Astrocyte (in vitro differentiated cells and primary cell): ENCODE data around the gene VSTM2L. TPM values are rescaled to one million over a fixed set of nuclear protein-coding genes. Genes with fewer than 3 reads are reported as not detected.

ENCODE experiments used
- DNase-seq: peaks from one replicate; pipeline ENCODE4 v3.0.0-alpha.2; 2010; ENCODE audit warnings: low read depth
- FAIRE-seq: peaks from 2 replicates; lab custom pipeline; 2011; peaks lifted over from hg19 to GRCh38; lab: Jason Lieb, UNC
- H2AFZ ChIP-seq: 2 replicates; pipeline ENCODE4 v1.6.0; 2012; ENCODE audit warnings: low read depth, low read length, inconsistent platforms
- H3K27ac ChIP-seq: 2 replicates; pipeline ENCODE4 v1.5.1; 2011; ENCODE audit warnings: low read depth, low read length, inconsistent platforms
- H3K27me3 ChIP-seq: 2 replicates; pipeline ENCODE4 v1.6.0; 2011; ENCODE audit warnings: low read length, inconsistent platforms; ENCODE audit not compliant: insufficient read depth
- H3K36me3 ChIP-seq: 2 replicates; pipeline ENCODE4 v1.5.1; 2011; ENCODE audit warnings: low read length, inconsistent platforms; ENCODE audit not compliant: insufficient read depth
- H3K4me1 ChIP-seq: 2 replicates; pipeline ENCODE4 v1.5.1; 2011; ENCODE audit warnings: low read length, inconsistent platforms; ENCODE audit not compliant: insufficient read depth
- H3K4me2 ChIP-seq: 2 replicates; pipeline ENCODE4 v1.6.0; 2012; ENCODE audit warnings: low read length, inconsistent platforms
- H3K4me3 ChIP-seq: 2 replicates; pipeline ENCODE4 v1.5.1; 2011; ENCODE audit warnings: low read depth, mild to moderate bottlenecking, low read length, inconsistent platforms; ENCODE audit not compliant: insufficient read depth
- H3K79me2 ChIP-seq: 2 replicates; pipeline ENCODE4 v1.6.0; 2012; ENCODE audit warnings: mild to moderate bottlenecking, low read length, inconsistent platforms; ENCODE audit not compliant: insufficient read depth
- H3K9ac ChIP-seq: 2 replicates; pipeline ENCODE4 v1.6.0; 2012; ENCODE audit warnings: mild to moderate bottlenecking, low read length, inconsistent platforms
- H3K9me3 ChIP-seq: 2 replicates; pipeline ENCODE4 v1.5.1; 2012; ENCODE audit warnings: low read depth, mild to moderate bottlenecking, low read length, inconsistent platforms; ENCODE audit not compliant: insufficient read depth
- H4K20me1 ChIP-seq: 2 replicates; pipeline ENCODE4 v1.6.0; 2012; ENCODE audit warnings: low read length, inconsistent platforms; ENCODE audit not compliant: insufficient read depth
- H3K27ac Mint-ChIP-seq: one replicate; pipeline ENCODE4 v1.8.0; 2021; ENCODE audit warnings: mild to moderate bottlenecking, mixed read lengths; ENCODE audit not compliant: unreplicated experiment
- H3K27me3 Mint-ChIP-seq: one replicate; pipeline ENCODE4 v1.8.0; 2021; ENCODE audit warnings: low read depth, mixed read lengths; ENCODE audit not compliant: unreplicated experiment
- H3K36me3 Mint-ChIP-seq: one replicate; pipeline ENCODE4 v1.8.0; 2021; ENCODE audit warnings: low read depth, mixed read lengths; ENCODE audit not compliant: unreplicated experiment
- H3K4me1 Mint-ChIP-seq: one replicate; pipeline ENCODE4 v1.8.0; 2021; ENCODE audit warnings: low read depth, mixed read lengths; ENCODE audit not compliant: unreplicated experiment
- H3K4me3 Mint-ChIP-seq: one replicate; pipeline ENCODE4 v1.8.0; 2021; ENCODE audit warnings: mild to moderate bottlenecking, moderate library complexity, mixed read lengths; ENCODE audit not compliant: unreplicated experiment
- H3K9me3 Mint-ChIP-seq: one replicate; pipeline ENCODE4 v1.8.0; 2021; ENCODE audit warnings: mild to moderate bottlenecking, mixed read lengths; ENCODE audit not compliant: unreplicated experiment
- EZH2 ChIP-seq: IDR thresholded peaks from 2 replicates; pipeline ENCODE4 v1.6.1; 2012; ENCODE audit warnings: mild to moderate bottlenecking, low read length, inconsistent platforms; ENCODE audit not compliant: insufficient read depth
- total RNA-seq: library from RNA; stranded (reverse); gene quantifications from 2 replicates; pipeline ENCODE4 v1.2.1, GENCODE V29; 2021
- TF ChIP-seq, protein P1 (sequence below): IDR thresholded peaks from 2 replicates; pipeline ENCODE4 v1.5.1; 2011; ENCODE audit warnings: low read depth, mild to moderate bottlenecking, inconsistent platforms, low read length, moderate library complexity; ENCODE audit not compliant: insufficient read depth

The VSTM2L gene
- total RNA-seq, 1 donor from 2014 or later: 18.5 TPM

DNA sequence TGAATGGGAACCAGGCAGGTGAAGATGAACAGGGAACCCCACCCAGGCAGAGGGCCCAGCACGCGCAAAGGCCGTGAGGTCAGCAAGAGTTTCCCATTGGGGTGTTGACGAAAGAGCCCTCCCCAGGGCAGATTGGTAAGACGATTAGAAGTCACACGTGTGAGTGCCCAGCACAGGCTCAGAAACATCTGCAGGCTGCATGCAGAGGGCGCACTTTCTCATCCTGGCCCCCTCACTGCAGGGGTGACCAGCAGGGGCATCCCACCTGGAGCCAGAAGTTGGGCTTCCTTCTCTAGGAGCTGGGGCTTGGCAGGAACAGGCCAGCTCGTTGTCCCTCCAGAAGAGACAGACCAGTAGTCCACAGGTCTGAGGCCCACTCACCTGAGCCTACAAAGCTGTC is 38.4 kb downstream of the VSTM2L start:
- Histone ChIP-seq H3K4me2 (no peak overlapping the region), H3K4me3 (no peak overlapping the region), H3K79me2 (no peaks in the 10 kb centered on the region), H3K27ac (no peak overlapping the region), H3K9ac (no peak overlapping the region), H3K27me3 (no peaks in the 10 kb centered on the region), H3K36me3 (no peaks in the 10 kb centered on the region), H3K9me3 (no peaks in the 10 kb centered on the region), H2AFZ (no peak overlapping the region), H4K20me1 (no peaks in the 10 kb centered on the region), H3K4me1 (no peaks in the 10 kb centered on the region)
- TF ChIP-seq EZH2: no peak
- TF ChIP-seq, protein P1, sequence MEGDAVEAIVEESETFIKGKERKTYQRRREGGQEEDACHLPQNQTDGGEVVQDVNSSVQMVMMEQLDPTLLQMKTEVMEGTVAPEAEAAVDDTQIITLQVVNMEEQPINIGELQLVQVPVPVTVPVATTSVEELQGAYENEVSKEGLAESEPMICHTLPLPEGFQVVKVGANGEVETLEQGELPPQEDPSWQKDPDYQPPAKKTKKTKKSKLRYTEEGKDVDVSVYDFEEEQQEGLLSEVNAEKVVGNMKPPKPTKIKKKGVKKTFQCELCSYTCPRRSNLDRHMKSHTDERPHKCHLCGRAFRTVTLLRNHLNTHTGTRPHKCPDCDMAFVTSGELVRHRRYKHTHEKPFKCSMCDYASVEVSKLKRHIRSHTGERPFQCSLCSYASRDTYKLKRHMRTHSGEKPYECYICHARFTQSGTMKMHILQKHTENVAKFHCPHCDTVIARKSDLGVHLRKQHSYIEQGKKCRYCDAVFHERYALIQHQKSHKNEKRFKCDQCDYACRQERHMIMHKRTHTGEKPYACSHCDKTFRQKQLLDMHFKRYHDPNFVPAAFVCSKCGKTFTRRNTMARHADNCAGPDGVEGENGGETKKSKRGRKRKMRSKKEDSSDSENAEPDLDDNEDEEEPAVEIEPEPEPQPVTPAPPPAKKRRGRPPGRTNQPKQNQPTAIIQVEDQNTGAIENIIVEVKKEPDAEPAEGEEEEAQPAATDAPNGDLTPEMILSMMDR: peak; percentile 19
- Mint-ChIP-seq H3K27me3 (peaks cover 10% of the 10 kb centered on the region), H3K4me3 (no peak overlapping the region), H3K36me3 (peaks cover 6% of the 10 kb centered on the region), H3K9me3 (peaks cover 5% of the 10 kb centered on the region), H3K27ac (no peak overlapping the region), H3K4me1 (no peaks in the 10 kb centered on the region)
- DNase-seq (no peak), FAIRE-seq (no peak)

DNA sequence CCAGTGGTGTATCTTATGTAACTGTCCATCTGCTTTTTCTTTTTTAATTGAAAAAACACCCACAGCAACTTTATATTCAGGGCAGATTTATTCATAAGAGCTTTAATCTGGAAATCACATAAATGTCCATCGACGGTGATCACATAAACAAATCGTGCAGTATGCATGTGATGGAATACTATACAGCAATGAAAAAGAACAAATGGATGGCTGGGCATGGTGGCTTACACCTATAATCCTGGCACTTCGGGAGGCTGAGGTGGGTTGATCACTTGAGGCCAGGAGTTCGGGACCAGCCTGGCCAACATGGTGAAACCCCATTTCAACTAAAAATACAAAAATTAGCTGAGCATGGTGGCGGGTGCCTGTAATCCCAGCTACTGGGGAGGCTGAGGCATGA is 39.1 kb downstream of the VSTM2L start:
- H3K27ac ChIP-seq: no peak overlapping the region
- H2AFZ ChIP-seq: no peak overlapping the region
- no peak overlapping the region for H3K4me3 ChIP-seq
- no peaks in the 10 kb centered on the region for H3K9me3 ChIP-seq
- no peak overlapping the region for H3K4me3 Mint-ChIP-seq
- H3K4me2 ChIP-seq: no peak overlapping the region
- no peak overlapping the region for H3K9ac ChIP-seq
- DNase-seq (no peak), FAIRE-seq (no peak)
- H3K27me3 Mint-ChIP-seq: peaks cover 10% of the 10 kb centered on the region
- no peaks in the 10 kb centered on the region for H4K20me1 ChIP-seq
- no peak overlapping the region for H3K27ac Mint-ChIP-seq
- H3K4me1 Mint-ChIP-seq: no peaks in the 10 kb centered on the region
- H3K9me3 Mint-ChIP-seq: peaks cover 5% of the 10 kb centered on the region
- no peaks in the 10 kb centered on the region for H3K36me3 ChIP-seq
- H3K4me1 ChIP-seq: no peaks in the 10 kb centered on the region
- no peaks in the 10 kb centered on the region for H3K79me2 ChIP-seq
- peaks cover 6% of the 10 kb centered on the region for H3K36me3 Mint-ChIP-seq
- TF ChIP-seq, protein P1: no peak
- no peak for TF ChIP-seq EZH2
- no peaks in the 10 kb centered on the region for H3K27me3 ChIP-seq

DNA sequence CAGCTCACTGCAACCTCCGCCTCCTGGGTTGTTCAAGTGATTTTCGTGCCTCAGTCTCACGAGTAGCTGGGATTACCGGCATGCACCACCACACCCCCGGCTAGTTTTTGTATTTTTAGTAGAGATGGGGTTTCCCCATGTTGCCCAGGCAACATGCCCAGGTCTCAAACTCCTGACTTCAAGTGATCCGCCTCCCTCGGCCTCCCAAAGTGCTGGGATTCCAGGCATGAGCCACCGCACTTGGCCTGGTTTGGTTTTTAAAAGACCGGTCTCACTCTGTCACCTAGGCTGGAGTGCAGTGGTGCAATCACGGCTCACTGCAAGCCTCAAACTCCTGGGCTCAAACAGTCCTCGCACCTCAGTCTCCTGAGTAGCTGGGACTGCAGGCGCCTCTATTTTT is 40.1 kb downstream of the VSTM2L start:
- Mint-ChIP-seq H3K27me3 (peaks cover 5% of the 10 kb centered on the region), H3K4me1 (no peaks in the 10 kb centered on the region), H3K4me3 (no peak overlapping the region), H3K9me3 (peaks cover 7% of the 10 kb centered on the region), H3K27ac (no peak overlapping the region), H3K36me3 (peaks cover 7% of the 10 kb centered on the region)
- FAIRE-seq (no peak), DNase-seq (no peak)
- H3K9ac ChIP-seq: no peak overlapping the region
- H3K36me3 ChIP-seq: no peaks in the 10 kb centered on the region
- H3K27ac ChIP-seq: no peak overlapping the region
- H3K79me2 ChIP-seq: no peaks in the 10 kb centered on the region
- H2AFZ ChIP-seq: no peak overlapping the region
- no peak overlapping the region for H3K4me3 ChIP-seq
- H3K9me3 ChIP-seq: peaks cover 8% of the 10 kb centered on the region
- H3K27me3 ChIP-seq: no peaks in the 10 kb centered on the region
- no peaks in the 10 kb centered on the region for H3K4me1 ChIP-seq
- no peak overlapping the region for H3K4me2 ChIP-seq
- no peaks in the 10 kb centered on the region for H4K20me1 ChIP-seq
- TF ChIP-seq EZH2: no peak
- TF ChIP-seq, protein P1: no peak
